GM19395 (cell line): ENCODE measurements around the gene CCDC24.

ENCODE experiments used
- ATAC-seq: cut with Tn5 transposase; IDR thresholded peaks from one replicate; pipeline ENCODE4 v1.9.1; 2021; ENCODE audit warnings: mild to moderate bottlenecking, moderate library complexity; ENCODE audit not compliant: unreplicated experiment

CCDC24 gene

DNA sequence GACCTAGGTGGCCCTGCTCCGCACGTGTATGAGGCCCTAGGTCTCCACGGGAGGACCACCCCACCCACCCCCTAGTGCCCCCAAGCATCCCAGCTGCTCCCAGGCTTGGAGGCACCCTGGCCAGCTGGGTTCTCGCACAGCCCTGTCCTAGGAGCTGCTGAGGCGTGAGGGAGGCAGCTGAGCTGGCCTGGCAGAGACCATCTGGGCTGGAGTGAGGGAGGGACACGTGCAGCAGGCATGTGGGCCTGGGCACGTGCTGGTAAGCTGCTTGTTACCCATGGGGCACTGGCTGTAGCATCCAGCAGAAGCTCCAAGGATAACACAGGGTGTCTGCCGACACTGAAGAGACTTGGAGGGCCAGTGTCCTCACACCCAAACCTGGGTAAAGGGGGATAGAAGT is 29.8 kb downstream of the CCDC24 start:
- no peak for ATAC-seq

DNA sequence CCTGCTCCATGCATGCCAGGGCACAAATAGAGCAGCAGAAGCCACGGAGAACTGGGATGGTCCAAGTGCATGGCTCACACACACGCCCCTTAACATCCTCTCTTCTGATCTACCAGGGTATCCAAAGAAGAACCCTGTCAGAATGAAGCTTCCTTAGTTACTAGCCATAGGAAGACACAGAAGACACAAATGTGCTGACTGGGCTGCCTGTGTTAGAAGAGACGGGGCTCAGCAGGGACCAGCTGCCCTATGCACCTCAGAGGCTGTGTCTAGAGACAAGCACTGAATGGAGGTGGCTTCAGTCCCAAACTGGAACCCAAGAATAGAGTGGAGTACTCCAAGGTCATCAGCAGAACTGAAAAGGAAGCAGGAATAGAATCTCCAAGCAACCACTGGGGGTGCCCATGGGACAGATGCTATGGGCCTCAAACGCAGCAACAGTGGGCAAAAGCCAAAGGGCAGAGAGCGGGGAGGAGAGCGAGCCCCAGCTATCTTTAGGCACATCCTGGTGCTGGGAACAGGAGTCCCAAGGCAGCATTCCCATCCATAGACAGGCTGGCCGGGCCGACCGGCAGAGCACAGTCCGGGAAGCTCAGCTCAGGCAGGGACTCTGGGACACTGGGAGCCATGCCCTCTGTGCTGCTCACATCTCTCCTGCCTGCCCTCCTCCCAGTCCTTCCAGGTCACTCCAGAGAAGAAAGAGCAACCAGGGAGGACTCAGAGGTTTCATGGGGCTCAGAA is 30.4 kb downstream of the CCDC24 start:
- ATAC-seq: no peak

GRCh38 chr1:44024031-44024902 is 32.9 kb downstream of the CCDC24 start:
- ATAC-seq: no peak

DNA sequence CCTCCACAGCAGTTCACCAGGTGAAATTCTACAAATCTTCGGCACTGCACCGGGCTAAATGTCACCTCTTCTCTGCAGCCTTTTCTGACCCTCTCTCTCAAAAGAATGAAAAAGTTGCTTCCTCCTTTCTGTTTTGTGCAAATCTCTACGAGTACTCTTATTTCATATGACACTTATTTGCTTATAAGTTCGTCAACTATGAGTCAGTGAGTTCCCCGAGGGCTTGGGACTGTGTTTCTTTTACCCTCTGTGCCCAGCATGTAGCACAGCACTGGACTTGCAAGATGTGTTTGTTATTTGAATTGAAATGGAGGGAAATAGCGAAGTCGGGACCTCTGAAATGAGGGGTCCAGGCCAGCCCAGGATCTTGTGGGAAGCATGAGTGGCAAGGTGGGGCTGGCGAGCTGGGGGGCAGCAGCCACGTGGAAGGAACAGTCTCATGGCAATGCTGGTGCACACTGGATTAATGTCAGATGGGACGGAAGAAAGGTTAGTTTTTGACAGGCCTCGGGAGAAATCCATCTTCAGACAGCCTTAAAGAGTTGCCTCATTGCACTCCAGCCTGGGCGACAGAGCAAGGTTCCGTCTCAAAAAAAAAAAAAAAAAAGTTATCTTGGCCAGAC is 33.6 kb downstream of the CCDC24 start:
- no peak for ATAC-seq

DNA sequence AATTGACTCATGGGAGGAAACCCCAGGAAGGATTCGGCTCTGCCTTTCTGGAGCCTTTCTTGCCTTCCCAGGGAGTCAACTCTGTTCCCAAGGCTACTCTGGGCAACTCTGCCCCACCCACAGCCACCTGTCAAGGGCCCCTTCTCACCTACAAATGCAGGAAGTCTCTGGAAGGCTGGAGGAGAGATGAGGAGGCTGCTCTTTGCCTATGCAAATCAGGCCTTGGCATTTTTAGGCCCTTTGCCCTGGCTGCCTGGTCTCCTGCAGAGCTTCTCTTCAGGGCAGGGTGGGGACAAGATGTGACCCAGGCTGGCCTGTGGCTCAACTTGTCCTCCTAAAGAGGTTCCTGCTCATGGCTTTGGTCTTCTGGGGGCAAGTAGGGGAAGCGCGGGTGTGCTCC is 34.4 kb downstream of the CCDC24 start:
- ATAC-seq: no peak

GRCh38 chr1:44027320-44027719 is 35.9 kb downstream of the CCDC24 start:
- no peak for ATAC-seq

DNA sequence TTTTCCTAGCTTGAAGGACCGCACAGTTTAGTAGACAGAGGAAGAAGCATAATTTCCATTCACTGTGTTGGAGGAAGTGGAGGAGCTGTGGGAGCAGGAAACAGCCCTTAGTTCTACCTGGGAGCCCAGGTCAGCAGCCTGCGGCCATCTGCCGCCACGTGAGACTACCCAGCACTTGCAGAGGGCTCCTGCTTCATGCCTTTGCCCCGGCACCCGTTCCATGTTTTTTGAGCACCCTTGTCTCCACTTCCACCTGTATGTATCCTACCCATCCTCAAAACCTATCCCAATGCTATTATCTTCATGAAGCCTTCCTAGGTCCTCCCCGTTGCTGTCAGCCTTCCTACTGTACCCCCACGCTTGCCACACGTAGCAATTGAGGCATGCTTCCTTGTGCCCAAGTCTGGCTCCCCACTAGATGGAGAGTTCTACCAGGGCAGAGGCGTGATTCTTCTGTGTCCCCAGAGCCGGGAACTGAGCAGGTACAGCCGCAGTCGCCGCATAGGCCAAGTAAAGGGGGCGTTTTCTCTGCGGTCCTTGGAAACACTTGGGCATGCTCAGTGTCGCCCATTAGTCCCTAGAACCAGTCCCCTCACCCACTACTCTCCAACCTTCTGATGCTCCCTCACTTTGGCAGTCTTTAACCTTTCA is 38.0 kb downstream of the CCDC24 start:
- peak; percentile 39 for ATAC-seq

- ATAC-seq: peak; percentile 89
Observed at GRCh38 chr1:44029911-44030604, 38.7 kb downstream of the CCDC24 start.

DNA sequence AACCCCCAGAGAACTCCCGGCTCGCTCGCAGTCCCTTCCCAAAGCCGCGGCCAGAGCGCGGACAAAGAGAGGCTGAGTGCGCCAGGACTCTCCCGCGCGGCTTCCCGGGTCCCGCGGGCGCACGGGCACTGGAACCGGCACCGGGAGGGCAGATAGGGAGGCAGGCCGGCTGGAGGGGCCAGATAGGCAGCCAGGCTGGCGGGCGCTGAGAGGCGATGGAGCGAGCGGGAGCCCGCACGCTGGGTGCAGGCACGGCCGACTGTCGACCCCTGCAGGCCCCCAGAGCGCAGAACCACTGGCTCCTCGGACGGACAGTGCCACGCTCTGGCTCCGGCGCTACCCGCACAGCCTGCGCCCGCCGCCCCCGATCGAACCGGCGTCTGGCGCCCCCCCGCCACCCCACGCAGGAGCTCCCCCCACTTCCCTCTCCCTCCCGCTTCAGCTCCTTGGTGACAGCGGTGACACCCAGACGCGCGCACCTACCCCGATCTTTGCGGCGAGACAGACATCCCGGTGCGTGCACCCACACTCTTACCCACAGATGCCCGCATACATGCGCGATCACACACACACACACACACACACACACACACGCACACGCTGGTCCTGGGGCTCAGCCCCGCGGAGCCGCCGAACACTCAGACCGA is 39.3 kb downstream of the CCDC24 start:
- ATAC-seq: peak; percentile 29

DNA sequence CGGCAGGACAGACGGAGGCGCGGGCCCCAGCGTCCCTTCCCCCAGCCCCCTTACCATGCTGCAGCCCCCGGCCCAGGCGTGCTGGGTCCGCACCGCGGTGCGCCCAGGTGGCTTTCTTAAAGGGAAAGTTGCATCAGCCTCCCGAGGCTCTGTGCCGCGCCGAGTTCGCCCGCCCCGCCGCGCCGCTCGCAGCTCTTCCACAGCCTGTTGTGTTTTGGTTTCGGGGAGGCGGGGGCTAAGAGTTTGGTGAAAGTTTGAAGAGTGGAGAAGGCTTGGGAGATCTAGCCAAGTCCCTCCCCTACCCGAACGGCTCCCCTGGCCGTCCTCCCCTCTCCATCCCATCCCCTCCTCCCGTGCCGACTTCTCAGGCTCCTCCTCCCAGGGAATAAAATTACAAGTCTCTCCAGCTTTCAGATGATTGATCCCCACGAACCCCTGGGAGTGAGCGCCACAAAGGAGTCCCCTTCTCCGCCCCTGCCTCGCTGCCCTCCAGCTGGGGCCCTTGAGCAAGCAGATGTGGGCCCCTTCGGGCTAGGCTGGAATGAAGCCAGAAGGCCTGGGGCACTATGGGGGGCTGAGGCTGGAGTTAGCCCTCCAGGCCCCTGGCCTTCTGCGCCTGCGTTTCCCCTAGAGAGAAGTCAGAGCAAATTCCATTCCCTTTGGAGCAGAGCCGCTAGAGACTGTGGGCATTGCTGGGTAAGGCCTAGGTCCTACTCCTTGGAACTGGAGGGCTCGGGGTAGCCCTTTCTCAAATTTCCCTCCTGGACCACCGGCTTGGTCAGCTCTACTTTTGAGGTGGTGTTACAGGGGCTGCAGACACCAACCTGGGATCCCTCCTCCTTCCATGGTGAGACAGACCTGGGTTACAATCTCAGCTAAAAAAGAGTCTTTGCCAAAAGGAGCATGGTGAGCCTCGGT is 40.1 kb downstream of the CCDC24 start, which contains the start of gene SLC6A9:
TSS of gene SLC6A9 (minus strand) at position 211 of the 918 bp plus-strand sequence. CDS start 7,185 bp downstream, outside the sequence.
- ATAC-seq: no peak

DNA sequence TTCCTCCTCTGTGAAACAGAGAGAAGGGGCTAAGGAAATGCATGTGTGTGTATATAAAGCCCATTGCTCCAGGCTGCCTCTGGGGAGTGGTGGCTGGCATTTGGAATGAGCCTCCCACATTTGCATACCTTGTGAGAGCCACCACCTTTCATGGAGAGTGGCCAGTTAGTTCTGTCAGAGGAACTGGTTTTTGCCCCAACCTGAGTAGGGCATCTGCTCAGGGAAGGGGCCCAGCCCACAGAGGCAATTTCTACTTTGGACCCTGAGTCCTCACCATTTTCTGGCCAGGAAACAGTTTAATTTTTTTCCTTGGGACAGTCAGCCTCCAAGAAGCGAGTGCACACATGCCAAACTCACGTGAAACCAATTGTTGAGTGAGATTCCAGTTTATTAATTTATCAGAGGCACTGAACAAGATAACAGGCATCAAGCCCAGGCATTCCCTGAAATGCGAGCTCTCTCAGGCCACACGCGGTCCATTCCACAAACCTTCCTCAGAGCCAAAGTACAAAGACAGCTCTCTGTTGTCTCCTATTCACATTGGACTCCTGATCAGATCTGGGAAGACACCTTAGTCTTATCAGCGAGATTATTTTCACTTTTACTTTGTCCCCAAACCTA is 40.9 kb downstream of the CCDC24 start:
- no peak for ATAC-seq

DNA sequence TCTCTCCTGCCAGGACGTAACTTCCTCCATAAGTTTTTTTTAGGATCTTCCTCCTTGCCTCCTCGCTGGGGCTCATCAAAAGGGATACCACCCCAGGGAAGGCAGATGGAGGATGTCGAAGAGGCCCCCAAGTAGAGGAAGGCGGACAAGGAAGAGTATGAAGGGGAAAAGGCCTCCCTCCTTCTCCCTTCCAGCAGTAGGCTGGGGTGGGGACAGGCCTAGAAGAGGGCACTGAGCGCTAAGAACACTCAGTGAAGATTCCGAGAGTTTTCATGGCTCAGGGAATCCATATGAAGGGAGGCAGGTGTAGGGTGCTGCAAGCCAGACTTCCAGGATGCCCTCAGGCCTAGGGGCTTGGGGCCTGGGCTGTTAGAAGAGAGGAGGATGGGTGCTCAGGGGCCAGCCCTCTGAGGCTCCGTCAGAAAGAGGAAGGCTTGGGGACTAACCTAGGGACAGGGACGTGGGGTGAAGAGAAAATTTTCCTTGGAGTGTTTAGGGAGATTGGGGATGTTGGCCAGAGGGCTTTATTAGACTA is 41.7 kb downstream of the CCDC24 start:
- no peak for ATAC-seq

- no peak for ATAC-seq
Observed at GRCh38 chr1:44033756-44034155, 42.4 kb downstream of the CCDC24 start.

DNA sequence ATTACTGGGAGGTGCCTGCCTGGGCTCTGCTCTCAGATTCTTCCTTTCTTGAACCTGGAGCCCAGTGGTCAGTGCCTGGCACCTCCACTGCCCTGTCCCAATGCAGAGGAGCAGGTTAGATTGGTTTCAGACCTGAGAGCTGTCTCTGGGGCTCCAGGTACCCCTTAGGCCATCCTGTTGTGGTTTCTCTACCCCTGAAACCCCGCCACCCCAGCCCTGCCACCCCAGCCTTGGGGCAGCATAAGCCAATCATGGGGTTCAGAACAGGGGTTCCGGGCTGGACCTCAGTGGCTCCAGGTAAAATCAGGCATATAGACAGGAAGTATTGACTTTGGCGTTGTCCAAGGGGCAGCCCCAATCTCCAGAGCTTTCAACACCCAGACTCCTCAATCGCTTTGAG is 43.0 kb downstream of the CCDC24 start:
- ATAC-seq: no peak

DNA sequence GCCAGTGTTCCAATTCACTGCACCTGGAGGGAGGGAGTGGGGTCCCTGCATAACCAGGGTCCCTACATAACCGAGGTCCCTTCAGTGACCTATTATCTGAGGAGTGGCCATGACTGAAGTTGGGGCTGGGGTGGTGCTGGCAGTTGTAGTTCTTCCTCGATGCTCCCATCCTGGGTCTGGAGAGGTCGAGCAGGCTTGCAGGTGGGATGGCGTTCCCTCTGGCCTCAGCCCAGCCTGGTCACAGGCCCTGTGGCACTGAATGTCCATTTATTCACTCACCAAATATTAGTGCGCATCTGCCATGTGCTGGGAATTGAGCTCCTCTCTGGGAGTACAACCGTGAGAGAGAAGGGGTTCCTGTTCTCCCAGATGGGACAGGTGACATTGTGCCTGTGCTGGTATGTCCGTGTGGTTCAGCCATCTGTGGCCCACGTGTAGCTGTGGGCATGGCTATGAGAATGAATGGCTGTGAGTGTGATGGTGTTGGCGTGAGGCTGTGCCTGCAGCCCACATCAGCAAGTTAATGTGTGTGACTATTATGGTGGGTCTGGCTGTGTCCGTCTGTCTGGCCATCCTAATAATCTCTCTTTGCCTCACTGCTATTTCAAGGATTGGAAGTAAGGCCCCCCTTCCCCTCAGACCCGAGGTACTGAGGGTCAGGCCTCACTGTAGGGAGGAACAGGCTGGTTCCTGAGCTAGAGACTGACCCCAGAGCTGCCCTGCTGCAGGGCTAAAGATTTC is 43.7 kb downstream of the CCDC24 start:
- ATAC-seq: no peak

- no peak for ATAC-seq
Observed at GRCh38 chr1:44035726-44036408, 44.5 kb downstream of the CCDC24 start.
